ENCODE measurements around the gene ISOC2. TPM values are rescaled to one million over a fixed set of nuclear protein-coding genes. Genes with fewer than 3 reads are reported as not detected.

ISOC2 gene
- total RNA-seq, 1 donor from 2014 or later: 33.2 TPM

GRCh38 chr19:55481148-55481793 lies 19.8 kb upstream of the ISOC2 start:
- H3K4me3 ChIP-seq (ENCODE audit: low read depth, low read length): no peak overlapping the region
- DNase-seq (ENCODE audit: low read depth): no peak
- TF ChIP-seq CTCF (IDR thresholded peaks at IDR 0.05; ENCODE audit: insufficient read depth, low read length, severe bottlenecking): no peak
- no peak for FAIRE-seq
- no peaks in the 10 kb centered on the region for H3K27me3 ChIP-seq (ENCODE audit: control insufficient read depth, insufficient read depth, low read length)
- peaks cover 6% of the 10 kb centered on the region for H3K36me3 ChIP-seq (ENCODE audit: control insufficient read depth, insufficient read depth, low read length)

GRCh38 chr19:55479451-55480230 lies 18.2 kb upstream of the ISOC2 start:
- Histone ChIP-seq H3K36me3 (ENCODE audit: control insufficient read depth, insufficient read depth, low read length) (peaks cover 6% of the 10 kb centered on the region), H3K4me3 (ENCODE audit: low read depth, low read length) (no peak overlapping the region), H3K27me3 (ENCODE audit: control insufficient read depth, insufficient read depth, low read length) (no peaks in the 10 kb centered on the region)
- FAIRE-seq (no peak), DNase-seq (ENCODE audit: low read depth) (no peak)
- TF ChIP-seq CTCF (IDR thresholded peaks at IDR 0.05; ENCODE audit: insufficient read depth, low read length, severe bottlenecking): no peak

- Histone ChIP-seq H3K27me3 (ENCODE audit: control insufficient read depth, insufficient read depth, low read length) (no peaks in the 10 kb centered on the region), H3K4me3 (ENCODE audit: low read depth, low read length) (no peak overlapping the region), H3K36me3 (ENCODE audit: control insufficient read depth, insufficient read depth, low read length) (peaks cover 6% of the 10 kb centered on the region)
- no peak for DNase-seq (ENCODE audit: low read depth)
- no peak for FAIRE-seq
- no peak for TF ChIP-seq CTCF (IDR thresholded peaks at IDR 0.05; ENCODE audit: insufficient read depth, low read length, severe bottlenecking)
These were observed 17.6 kb upstream of the ISOC2 start for GRCh38 chr19:55479045-55479444.

- Histone ChIP-seq H3K36me3 (ENCODE audit: control insufficient read depth, insufficient read depth, low read length) (peaks cover 4% of the 10 kb centered on the region), H3K4me3 (ENCODE audit: low read depth, low read length) (no peak overlapping the region), H3K27me3 (ENCODE audit: control insufficient read depth, insufficient read depth, low read length) (no peaks in the 10 kb centered on the region)
- DNase-seq (ENCODE audit: low read depth): no peak
- TF ChIP-seq CTCF (IDR thresholded peaks at IDR 0.05; ENCODE audit: insufficient read depth, low read length, severe bottlenecking): no peak
- FAIRE-seq: no peak
These were observed 16.9 kb upstream of the ISOC2 start for GRCh38 chr19:55478364-55478763.

- Histone ChIP-seq H3K27me3 (ENCODE audit: control insufficient read depth, insufficient read depth, low read length) (no peaks in the 10 kb centered on the region), H3K4me3 (ENCODE audit: low read depth, low read length) (no peak overlapping the region), H3K36me3 (ENCODE audit: control insufficient read depth, insufficient read depth, low read length) (peaks cover 4% of the 10 kb centered on the region)
- DNase-seq (ENCODE audit: low read depth) (no peak), FAIRE-seq (no peak)
- TF ChIP-seq CTCF (IDR thresholded peaks at IDR 0.05; ENCODE audit: insufficient read depth, low read length, severe bottlenecking): no peak
These were observed 16.5 kb upstream of the ISOC2 start for GRCh38 chr19:55477905-55478304.
